Measurements from ENCODE around the gene KCNK15.

DNA sequence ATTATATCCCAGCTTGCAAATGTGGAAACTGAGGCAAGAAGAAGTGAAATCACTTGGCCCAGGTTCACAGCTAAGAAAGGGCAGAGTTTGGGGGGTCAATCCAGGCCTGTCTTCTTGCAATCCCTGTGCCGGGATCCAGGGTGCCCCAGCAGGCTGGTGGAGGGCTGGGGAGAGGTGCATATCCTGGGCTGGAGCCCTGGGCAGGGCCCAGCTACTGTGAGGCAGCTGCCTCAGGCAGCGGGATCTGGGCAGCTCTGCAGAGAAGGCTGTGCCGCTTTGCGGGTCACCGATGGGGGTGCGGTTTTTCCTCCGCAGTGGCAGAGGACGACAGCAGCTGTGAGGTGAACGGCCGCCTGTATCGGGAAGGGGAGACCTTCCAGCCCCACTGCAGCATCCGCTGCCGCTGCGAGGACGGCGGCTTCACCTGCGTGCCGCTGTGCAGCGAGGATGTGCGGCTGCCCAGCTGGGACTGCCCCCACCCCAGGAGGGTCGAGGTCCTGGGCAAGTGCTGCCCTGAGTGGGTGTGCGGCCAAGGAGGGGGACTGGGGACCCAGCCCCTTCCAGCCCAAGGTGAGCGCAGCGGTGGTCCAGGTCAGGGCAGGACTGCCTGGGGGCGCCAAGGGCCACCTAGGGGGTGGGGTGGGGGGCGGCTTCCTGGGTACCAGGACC, 21.1 kb upstream of the KCNK15 start:
- TF ChIP-seq, protein P1, sequence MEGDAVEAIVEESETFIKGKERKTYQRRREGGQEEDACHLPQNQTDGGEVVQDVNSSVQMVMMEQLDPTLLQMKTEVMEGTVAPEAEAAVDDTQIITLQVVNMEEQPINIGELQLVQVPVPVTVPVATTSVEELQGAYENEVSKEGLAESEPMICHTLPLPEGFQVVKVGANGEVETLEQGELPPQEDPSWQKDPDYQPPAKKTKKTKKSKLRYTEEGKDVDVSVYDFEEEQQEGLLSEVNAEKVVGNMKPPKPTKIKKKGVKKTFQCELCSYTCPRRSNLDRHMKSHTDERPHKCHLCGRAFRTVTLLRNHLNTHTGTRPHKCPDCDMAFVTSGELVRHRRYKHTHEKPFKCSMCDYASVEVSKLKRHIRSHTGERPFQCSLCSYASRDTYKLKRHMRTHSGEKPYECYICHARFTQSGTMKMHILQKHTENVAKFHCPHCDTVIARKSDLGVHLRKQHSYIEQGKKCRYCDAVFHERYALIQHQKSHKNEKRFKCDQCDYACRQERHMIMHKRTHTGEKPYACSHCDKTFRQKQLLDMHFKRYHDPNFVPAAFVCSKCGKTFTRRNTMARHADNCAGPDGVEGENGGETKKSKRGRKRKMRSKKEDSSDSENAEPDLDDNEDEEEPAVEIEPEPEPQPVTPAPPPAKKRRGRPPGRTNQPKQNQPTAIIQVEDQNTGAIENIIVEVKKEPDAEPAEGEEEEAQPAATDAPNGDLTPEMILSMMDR (IDR thresholded peaks at IDR 0.05; ENCODE audit: low read depth, low read length), result no peak
- no peak for TF ChIP-seq EZH2phosphoT487 (IDR thresholded peaks at IDR 0.05; ENCODE audit: low read depth)

All from OCI-LY3 (cell line).